H1 (cell line): Measurements from ENCODE around the gene OBP2B. TPM values are rescaled to one million over a fixed set of nuclear protein-coding genes. Genes with fewer than 3 reads are reported as not detected.

ENCODE experiments used
- CTCF ChIA-PET: fragments of 300-600 bp; sonication (Branson Sonifier 250); formaldehyde crosslinking; loops from one replicate; lab custom pipeline; 2021; ENCODE audit not compliant: partially characterized antibody; lab: Charles Lee
- POLR2A ChIA-PET: fragments of 300-600 bp; sonication (Branson Sonifier 250); formaldehyde crosslinking; loops from one replicate; lab custom pipeline; 2021; ENCODE audit warnings: inconsistent platforms; ENCODE audit not compliant: partially characterized antibody; lab: Charles Lee
- DNase-seq, 2 experiments: peaks; one replicate each; pipeline versions ENCODE4 v3.0.0 to v3.0.0-alpha.2; 2010 to 2022; ENCODE audit warnings: low spot score in 2 of 2, low read depth in 1 of 2, mixed read lengths in 1 of 2
- FAIRE-seq: peaks from 2 replicates; lab custom pipeline; 2011; peaks lifted over from hg19 to GRCh38; lab: Jason Lieb, UNC
- H2AFZ ChIP-seq: 2 replicates; pipeline ENCODE4 v1.8.1; 2012; ENCODE audit warnings: low read length, inconsistent platforms
- H2AK5ac ChIP-seq: 2 replicates; pipeline ENCODE4 v1.6.1; 2013; ENCODE audit warnings: low read depth, low read length
- H2BK120ac ChIP-seq: replicated peaks from 2 replicates; pipeline ENCODE3; 2013; ENCODE audit warnings: low read depth, low read length, inconsistent platforms
- H2BK12ac ChIP-seq: 2 replicates; pipeline ENCODE4 v1.6.1; 2013; ENCODE audit warnings: low read depth, low read length
- H2BK15ac ChIP-seq: 2 replicates; pipeline ENCODE4 v1.6.1; 2013; ENCODE audit warnings: low read length
- H2BK20ac ChIP-seq: 2 replicates; pipeline ENCODE4 v1.6.1; 2013; ENCODE audit warnings: low read length
- H2BK5ac ChIP-seq: 2 replicates; pipeline ENCODE4 v1.6.1; 2013; ENCODE audit warnings: low read depth, low read length
- H3K14ac ChIP-seq: 2 replicates; pipeline ENCODE4 v1.6.1; 2013; ENCODE audit warnings: inconsistent platforms; ENCODE audit not compliant: insufficient read length
- H3K18ac ChIP-seq: 2 replicates; pipeline ENCODE4 v1.6.1; 2013; ENCODE audit warnings: low read length; ENCODE audit errors: extremely low read depth
- H3K23ac ChIP-seq: 2 replicates; pipeline ENCODE4 v1.6.1; 2013; ENCODE audit warnings: inconsistent platforms; ENCODE audit not compliant: insufficient read length
- H3K23me2 ChIP-seq: 2 replicates; pipeline ENCODE4 v1.6.1; 2013; ENCODE audit warnings: low read depth, low read length
- H3K27ac ChIP-seq: 2 replicates; pipeline ENCODE4 v1.6.1; 2011; ENCODE audit warnings: low read depth, low read length, inconsistent platforms
- H3K27me3 ChIP-seq, 4 experiments: replicated peaks in 1 of 4; 1 replicate in 1 of 4; 2 replicates in 3 of 4; pipeline versions ENCODE4 v1.6.1 to v1.8.1; 2011 to 2013; ENCODE audit warnings: low read length in 3 of 4, mild to moderate bottlenecking in 3 of 4, inconsistent platforms in 2 of 4, mixed read lengths in 2 of 4, moderate library complexity in 1 of 4; ENCODE audit not compliant: control insufficient read depth in 3 of 4, insufficient read depth in 3 of 4; ENCODE audit errors: extremely low read depth in 1 of 4
- H3K36me3 ChIP-seq, 4 experiments: 2 replicates each; pipeline versions ENCODE4 v1.6.1 to v1.8.1; 2011 to 2013; ENCODE audit warnings: mild to moderate bottlenecking in 4 of 4, low read length in 3 of 4, moderate library complexity in 2 of 4, control low read depth in 1 of 4, inconsistent platforms in 1 of 4; ENCODE audit not compliant: insufficient read depth in 4 of 4, control insufficient read depth in 2 of 4
- H3K4ac ChIP-seq: replicated peaks from 2 replicates; pipeline ENCODE3; 2013; ENCODE audit warnings: low read length, low read depth, mixed read lengths, inconsistent platforms; ENCODE audit not compliant: insufficient read length
- H3K4me1 ChIP-seq, 4 experiments: replicated peaks in 1 of 4; 1 replicate in 1 of 4; 2 replicates in 3 of 4; pipeline versions ENCODE4 v1.6.1 to v1.8.1; 2011 to 2013; ENCODE audit warnings: low read length in 3 of 4, inconsistent platforms in 2 of 4, mixed read lengths in 1 of 4; ENCODE audit not compliant: insufficient read depth in 4 of 4, control insufficient read depth in 3 of 4
- H3K4me2 ChIP-seq, 2 experiments: 2 replicates each; pipeline versions ENCODE4 v1.6.1 to v1.8.1; 2011 to 2013; ENCODE audit warnings: low read depth in 2 of 2, low read length in 2 of 2, control low read depth in 1 of 2, inconsistent platforms in 1 of 2, mild to moderate bottlenecking in 1 of 2; ENCODE audit not compliant: insufficient read depth in 1 of 2
- H3K4me3 ChIP-seq, 4 experiments: fragments of 200-600, 300-600 bp in 1 of 4; sonication (generic), shearing (Covaris generic), sonication (Bioruptor Twin) in 1 of 4; 2 replicates each; pipeline versions ENCODE4 v1.5.1 to v1.8.1; 2011 to 2016; ENCODE audit warnings: low read length in 4 of 4, low read depth in 3 of 4, control low read depth in 2 of 4, inconsistent platforms in 2 of 4, mild to moderate bottlenecking in 2 of 4, mixed read lengths in 1 of 4, moderate library complexity in 1 of 4; ENCODE audit not compliant: insufficient read depth in 2 of 4; ENCODE audit errors: extremely low read depth in 1 of 4
- H3K56ac ChIP-seq: replicated peaks from 2 replicates; pipeline ENCODE3; 2013; ENCODE audit warnings: low read depth, mild to moderate bottlenecking, mixed read lengths, low read length, inconsistent platforms; ENCODE audit not compliant: insufficient read length
- H3K79me1 ChIP-seq: 2 replicates; pipeline ENCODE4 v1.6.1; 2013; ENCODE audit warnings: low read depth, low read length, control low read depth
- H3K79me2 ChIP-seq, 2 experiments: 2 replicates each; pipeline versions ENCODE4 v1.6.1 to v1.8.1; 2012 to 2013; ENCODE audit warnings: low read length in 2 of 2, mild to moderate bottlenecking in 2 of 2, inconsistent platforms in 1 of 2; ENCODE audit not compliant: insufficient read depth in 2 of 2, control insufficient read depth in 1 of 2
- H3K9ac ChIP-seq, 4 experiments: replicated peaks in 1 of 4; 1 replicate in 1 of 4; 2 replicates in 3 of 4; pipeline versions ENCODE4 v1.6.1 to v1.8.1; 2011 to 2013; ENCODE audit warnings: low read depth in 3 of 4, low read length in 3 of 4, control low read depth in 2 of 4, mild to moderate bottlenecking in 2 of 4, moderate library complexity in 2 of 4, inconsistent platforms in 1 of 4; ENCODE audit errors: extremely low read depth in 1 of 4
- H3K9me3 ChIP-seq, 2 experiments: 2 replicates each; pipeline versions ENCODE4 v1.6.1 to v1.8.1; 2012 to 2013; ENCODE audit warnings: mild to moderate bottlenecking in 2 of 2, moderate library complexity in 2 of 2, control low read depth in 1 of 2, inconsistent platforms in 1 of 2, low read depth in 1 of 2, low read length in 1 of 2, mixed read lengths in 1 of 2; ENCODE audit not compliant: insufficient read depth in 2 of 2
- H4K20me1 ChIP-seq, 2 experiments: replicated peaks in 1 of 2; 2 replicates each; pipeline versions ENCODE3 to v1.8.1; 2011 to 2013; ENCODE audit warnings: inconsistent platforms in 2 of 2, low read length in 2 of 2, mild to moderate bottlenecking in 1 of 2; ENCODE audit not compliant: insufficient read depth in 2 of 2, control insufficient read depth in 1 of 2
- H4K5ac ChIP-seq: 2 replicates; pipeline ENCODE4 v1.6.1; 2013; ENCODE audit warnings: low read length, low read depth, mixed read lengths, inconsistent platforms; ENCODE audit not compliant: insufficient read length
- H4K8ac ChIP-seq: 2 replicates; pipeline ENCODE4 v1.8.0; 2013; ENCODE audit warnings: mild to moderate bottlenecking, moderate library complexity, low read length, inconsistent platforms; ENCODE audit not compliant: insufficient read depth; ENCODE audit errors: extremely low read depth
- H4K91ac ChIP-seq: replicated peaks from 2 replicates; pipeline ENCODE3; 2013; ENCODE audit warnings: low read length, mixed read lengths, inconsistent platforms; ENCODE audit not compliant: insufficient read length
- CEBPB ChIP-seq: IDR thresholded peaks from 2 replicates; pipeline ENCODE4 v1.6.1; 2012; ENCODE audit warnings: low read depth, low read length
- CTCF ChIP-seq, 3 experiments: IDR thresholded peaks; 1 replicate in 2 of 3; 2 replicates in 1 of 3; pipeline versions ENCODE4 v1.5.1 to v1.6.1; 2011; ENCODE audit warnings: low read length in 3 of 3, mild to moderate bottlenecking in 3 of 3, inconsistent platforms in 2 of 3, low read depth in 1 of 3, moderate library complexity in 1 of 3; ENCODE audit not compliant: insufficient read depth in 1 of 3; ENCODE audit errors: control extremely low read depth in 1 of 3
- HDAC2 ChIP-seq, 2 experiments: fragments of 300-600 bp in 1 of 2; sonication (generic) in 1 of 2; IDR thresholded peaks; 2 replicates each; pipeline ENCODE4 v1.6.1; 2011 to 2012; ENCODE audit warnings: low read depth in 2 of 2, low read length in 2 of 2, mild to moderate bottlenecking in 2 of 2, moderate library complexity in 2 of 2, borderline replicate concordance in 1 of 2, inconsistent platforms in 1 of 2
- KDM5A ChIP-seq: fragments of 200-600 bp; IDR thresholded peaks from 2 replicates; pipeline ENCODE4 v1.7.1; 2012; ENCODE audit warnings: mild to moderate bottlenecking, low read length, inconsistent platforms, mixed read lengths
- RAD21 ChIP-seq, 2 experiments: IDR thresholded peaks in 1 of 2; conservative IDR thresholded peaks in 1 of 2; 2 replicates each; pipeline ENCODE4 v1.6.1; 2011; ENCODE audit warnings: low read depth in 2 of 2, low read length in 2 of 2, improper control_type of control experiment in 1 of 2, inconsistent platforms in 1 of 2, mild to moderate bottlenecking in 1 of 2, moderate library complexity in 1 of 2
- TAF1 ChIP-seq: IDR thresholded peaks from 2 replicates; pipeline ENCODE4 v1.6.1; 2011; ENCODE audit warnings: mild to moderate bottlenecking, low read depth, low read length
- TCF12 ChIP-seq: IDR thresholded peaks from 2 replicates; pipeline ENCODE4 v1.6.1; 2011; ENCODE audit warnings: low read depth, mild to moderate bottlenecking, low read length
- WGBS, 2 experiments: shearing (Covaris generic) in 1 of 2; methylation state at CpG; one replicate each; pipeline versions ENCODE4 v1.1.6 to v1.1.7; 2013 to 2015; ENCODE audit warnings: low lambda C conversion rate in 2 of 2, mixed read lengths in 2 of 2, inconsistent platforms in 1 of 2, low coverage in 1 of 2, missing lambda C conversion rate in 1 of 2; ENCODE audit not compliant: insufficient replicate concordance in 2 of 2, insufficient coverage in 1 of 2, insufficient read length in 1 of 2; ENCODE audit errors: extremely low coverage in 1 of 2, missing lambda C conversion rate in 1 of 2; 5-methylcytosine and 5-hydroxymethylcytosine counted together
- polyA plus RNA-seq, 7 experiments: library from polyadenylated mRNA; depleted of rRNA in 3 of 7; stranded (reverse) in 5 of 7; unstranded in 2 of 7; fragments of >200 nt in 5 of 7; fragments of 200-250 nt in 2 of 7; gene quantifications; 1 replicate in 5 of 7; 2 replicates in 1 of 7; 4 replicates in 1 of 7; pipeline versions ENCODE4 v1.2.1 to v1.2.3, GENCODE V29; 2011 to 2013; ENCODE audit warnings: missing spikeins in 2 of 7, mixed read lengths in 2 of 7
- total RNA-seq: library from RNA; stranded (reverse); fragmentation: NEBNext Ultra II Directional; extraction: Animal tissue kit (Norgen Biotek cat#: 25700); gene quantifications from 2 replicates; pipeline ENCODE4 v1.2.1, GENCODE V29; 2021

The OBP2B gene
- total and polyA plus RNA-seq, 2 of the 8 experiments (the other 6 are each of a cell fraction or from before 2014, with no cell fraction given), result not detected

GRCh38 chr9:133160742-133161546, 48.1 kb downstream of the OBP2B start:
- Histone ChIP-seq H3K79me1 (no peaks in the 10 kb centered on the region), H2BK15ac (no peak overlapping the region), H2AFZ (no peak overlapping the region), H2BK12ac (no peak overlapping the region), H3K56ac (no peak overlapping the region), H4K8ac (no peak overlapping the region; the same call in 1 of the 2 replicates), H3K27me3 (peaks cover 2 to 25% (median 16%) of the 10 kb centered on the region in 4 experiments), H4K91ac (no peak overlapping the region), H3K36me3 (no peaks in the 10 kb centered on the region), H3K4me2 (no peak overlapping the region), H3K4me1 (peaks cover 0 to 3% (median 0%) of the 10 kb centered on the region in 4 experiments; a peak in 2 of 7 replicates), H3K79me2 (no peaks in the 10 kb centered on the region), H2BK20ac (no peak overlapping the region), H3K9ac (no peak overlapping the region), H3K27ac (no peak overlapping the region), H3K23ac (no peak overlapping the region), H3K9me3 (no peaks in the 10 kb centered on the region), H4K5ac (no peak overlapping the region), H2AK5ac (no peak overlapping the region), H3K4ac (no peak overlapping the region), H3K4me3 (no peak overlapping the region), H2BK120ac (no peak overlapping the region), H3K23me2 (peaks cover 7% of the 10 kb centered on the region; the same call in 1 of the 2 replicates), H4K20me1 (peaks cover 0 to 8% of the 10 kb centered on the region in 2 experiments), H2BK5ac (no peak overlapping the region), H3K18ac (no peak overlapping the region), H3K14ac (no peak overlapping the region)
- CTCF ChIA-PET, result interaction anchor here (0.6 to 3.9 kb wide), 18 partner anchors 12 to 371 kb away, joined by 3 to 21 read pairs (median 4); no protein-coding TSS in a partner anchor
- DNase-seq (no peak), FAIRE-seq (peak; percentile 90)
- TF ChIP-seq RAD21 (IDR thresholded peaks at IDR 0.05 in 1 of 2, conservative IDR thresholded peaks at IDR 0.05 in 1 of 2; ENCODE audit: low read depth in 2 of 2, low read length in 2 of 2), result peak in 1 of 2 experiments; percentile 38; a peak in 3 of 4 replicates
- no peak for TF ChIP-seq TAF1
- no peak for TF ChIP-seq HDAC2 (IDR thresholded peaks at IDR 0.05; ENCODE audit: borderline replicate concordance in 1 of 2, low read depth in 2 of 2, low read length in 2 of 2)
- TF ChIP-seq CTCF (IDR thresholded peaks at IDR 0.05; ENCODE audit: control extremely low read depth in 1 of 3, insufficient read depth in 1 of 3, low read depth in 1 of 3, low read length in 3 of 3), result peak; percentile 58 to 84 (median 75)
- peak; percentile 87 for TF ChIP-seq CEBPB
- no peak for TF ChIP-seq TCF12
- no peak for TF ChIP-seq KDM5A
- 78% methylated on average over 8 of the region's 9 CpGs; no CpG with 5 or more reads in 1 of the 2 experiments for WGBS, 2 experiments
- POLR2A ChIA-PET, result interaction anchor here (1.3 kb wide), 1 partner anchor 189 kb away, joined by 3 read pairs; no protein-coding TSS in a partner anchor
